HepG2 (cell line): ENCODE data around the gene TMEM139. TPM values are rescaled to one million over a fixed set of nuclear protein-coding genes. Genes with fewer than 3 reads are reported as not detected.

Experiments used
- CEBPB ChIP-seq: IDR thresholded peaks from 2 replicates; pipeline ENCODE4 v1.6.1; 2011; ENCODE audit warnings: low read depth, low read length, improper control_type of control experiment, borderline replicate concordance
- CREBL2 ChIP-seq: sonication (generic); formaldehyde crosslinking; IDR thresholded peaks from 2 replicates; pipeline ENCODE4 v1.8.1; 2023; ENCODE audit warnings: missing genetic modification reagents, mild to moderate bottlenecking, borderline replicate concordance
- HIVEP1 ChIP-seq: sonication (generic); formaldehyde crosslinking; IDR thresholded peaks from 2 replicates; pipeline ENCODE4 v1.4.0; 2020; ENCODE audit warnings: mild to moderate bottlenecking, missing genetic modification reagents
- HMG20B ChIP-seq: conservative IDR thresholded peaks from 2 replicates; pipeline ENCODE4 v1.6.1; 2016; ENCODE audit warnings: missing genetic modification reagents, missing compliant biosample characterization
- HNRNPH1 ChIP-seq: fragments of 200-400 bp; formaldehyde crosslinking; optimal IDR thresholded peaks from 2 replicates; pipeline ENCODE3; 2017; ENCODE audit warnings: mild to moderate bottlenecking, low read depth, low read length
- MTA1 ChIP-seq: sonication (generic); formaldehyde crosslinking; IDR thresholded peaks from 2 replicates; pipeline ENCODE4 v1.4.0; 2020; ENCODE audit warnings: missing genetic modification reagents, mild to moderate bottlenecking, borderline replicate concordance
- MTF1 ChIP-seq: sonication (generic); formaldehyde crosslinking; IDR thresholded peaks from 2 replicates; pipeline ENCODE4 v1.5.0; 2020; ENCODE audit warnings: missing genetic modification reagents
- NFKB2 ChIP-seq: sonication (generic); formaldehyde crosslinking; IDR thresholded peaks from 2 replicates; pipeline ENCODE4 v1.4.0; 2020; ENCODE audit warnings: missing genetic modification reagents, borderline replicate concordance
- NR2F2 ChIP-seq: IDR thresholded peaks from 2 replicates; pipeline ENCODE4 v1.6.1; 2012; ENCODE audit warnings: low read depth, inconsistent platforms, borderline replicate concordance
- PHB2 ChIP-seq: fragments of 450-650 bp; IDR thresholded peaks from 2 replicates; pipeline ENCODE4 v1.6.1; 2018; ENCODE audit not compliant: partially characterized antibody
- POLR2A ChIP-seq, 2 experiments: IDR thresholded peaks; 2 replicates each; pipeline ENCODE4 v1.6.1; 2011; ENCODE audit warnings: low read depth in 2 of 2, low read length in 2 of 2, mild to moderate bottlenecking in 1 of 2, moderate library complexity in 1 of 2; ENCODE audit not compliant: insufficient read depth in 1 of 2
- PTBP1 ChIP-seq: fragments of 200-400 bp; formaldehyde crosslinking; IDR thresholded peaks from 2 replicates; pipeline ENCODE4 v1.6.1; 2018; ENCODE audit warnings: low read length, low read depth; ENCODE audit not compliant: poor library complexity, severe bottlenecking
- STAG1 ChIP-seq: sonication (generic); formaldehyde crosslinking; IDR thresholded peaks from 2 replicates; pipeline ENCODE4 v1.4.0; 2020; ENCODE audit warnings: missing genetic modification reagents
- SUZ12 ChIP-seq: fragments of 150-350 bp; IDR thresholded peaks from 2 replicates; pipeline ENCODE4 v1.6.1; 2014; ENCODE audit warnings: low read depth, low read length
- TBX2 ChIP-seq: sonication (generic); formaldehyde crosslinking; IDR thresholded peaks from 2 replicates; pipeline ENCODE4 v1.5.0; 2020; ENCODE audit warnings: missing genetic modification reagents, mild to moderate bottlenecking, borderline replicate concordance
- TEAD2 ChIP-seq: sonication (generic); formaldehyde crosslinking; IDR thresholded peaks from 2 replicates; pipeline ENCODE4 v1.9.0; 2021; ENCODE audit warnings: missing genetic modification reagents
- THRA ChIP-seq: sonication (generic); formaldehyde crosslinking; IDR thresholded peaks from 2 replicates; pipeline ENCODE4 v1.4.0; 2020; ENCODE audit warnings: missing genetic modification reagents, borderline replicate concordance
- U2AF1 ChIP-seq: fragments of 200-400 bp; formaldehyde crosslinking; optimal IDR thresholded peaks from 2 replicates; pipeline ENCODE3; 2017; ENCODE audit warnings: mild to moderate bottlenecking, low read depth, low read length
- ZBTB14 ChIP-seq: sonication (generic); formaldehyde crosslinking; IDR thresholded peaks from 2 replicates; pipeline ENCODE4 v1.4.0; 2020; ENCODE audit warnings: missing genetic modification reagents
- ZBTB42 ChIP-seq: sonication (generic); formaldehyde crosslinking; IDR thresholded peaks from 2 replicates; pipeline ENCODE4 v1.5.0; 2020; ENCODE audit warnings: mild to moderate bottlenecking, missing genetic modification reagents
- ZFP41 ChIP-seq: sonication (generic); formaldehyde crosslinking; IDR thresholded peaks from 2 replicates; pipeline ENCODE4 v1.4.0; 2020; ENCODE audit warnings: mild to moderate bottlenecking, missing genetic modification reagents, borderline replicate concordance
- ZKSCAN1 ChIP-seq: fragments of 150-350 bp; IDR thresholded peaks from 2 replicates; pipeline ENCODE4 v1.6.1; 2014; ENCODE audit warnings: low read length
- ZNF143 ChIP-seq: sonication (generic); formaldehyde crosslinking; IDR thresholded peaks from 2 replicates; pipeline ENCODE4 v1.4.0; 2020; ENCODE audit warnings: missing genetic modification reagents
- ZNF382 ChIP-seq: sonication (generic); formaldehyde crosslinking; IDR thresholded peaks from 2 replicates; pipeline ENCODE4 v1.5.0; 2020; ENCODE audit warnings: missing genetic modification reagents, mild to moderate bottlenecking, borderline replicate concordance
- ZNF414 ChIP-seq: sonication (generic); formaldehyde crosslinking; IDR thresholded peaks from 2 replicates; pipeline ENCODE4 v1.5.0; 2020; ENCODE audit warnings: missing genetic modification reagents
- ZNF546 ChIP-seq: sonication (generic); formaldehyde crosslinking; conservative IDR thresholded peaks from 2 replicates; pipeline ENCODE4 v1.8.1; 2023; ENCODE audit warnings: mild to moderate bottlenecking, missing genetic modification reagents
- ZNF652 ChIP-seq: IDR thresholded peaks from 2 replicates; pipeline ENCODE4 v1.6.1; 2016; ENCODE audit warnings: low read depth, borderline replicate concordance
- ZNF790 ChIP-seq: sonication (generic); formaldehyde crosslinking; IDR thresholded peaks from 2 replicates; pipeline ENCODE4 v1.8.0; 2022; ENCODE audit warnings: missing genetic modification reagents, mild to moderate bottlenecking, borderline replicate concordance
- ZNF792 ChIP-seq: IDR thresholded peaks from 2 replicates; pipeline ENCODE4 v1.6.1; 2016
- polyA plus RNA-seq, 8 experiments: library from polyadenylated mRNA; depleted of rRNA in 3 of 8; stranded (reverse) in 7 of 8; unstranded in 1 of 8; fragments of >200 nt; fragmentation: Illumina TruSeq in 4 of 8; extraction: Trizol in 4 of 8; gene quantifications; 2 replicates each; pipeline versions ENCODE4 v1.2.1 to v1.2.3, GENCODE V29; 2011 to 2016; ENCODE audit warnings: low read depth in 4 of 8, missing spikeins in 1 of 8, mixed read lengths in 1 of 8; ENCODE audit not compliant: insufficient read depth in 1 of 8
- total RNA-seq, 5 experiments: library from RNA; depleted of rRNA; stranded (reverse); fragments of >200 nt; fragmentation: Illumina TruSeq; extraction: Trizol; gene quantifications; 2 replicates each; pipeline ENCODE4 v1.2.3, GENCODE V29; 2016; ENCODE audit warnings: low read depth in 1 of 5

TMEM139 gene
- total and polyA plus RNA-seq, 2 of the 13 experiments (the other 11 are each of a cell fraction or from before 2014, with no cell fraction given): 7.9 to 14.0 TPM

- TF ChIP-seq ZNF652 (CRISPR knock-in tag): no peak
- no peak for TF ChIP-seq U2AF1
- 0 out of 2 replicates have a peak, but pooled peaks have one; percentile 29 for TF ChIP-seq ZNF414 (CRISPR knock-in tag)
- no peak for TF ChIP-seq STAG1 (CRISPR knock-in tag)
- TF ChIP-seq ZBTB14 (CRISPR knock-in tag): no peak
- no peak for TF ChIP-seq ZKSCAN1
- TF ChIP-seq ZNF546 (CRISPR knock-in tag): no peak; the same call in 1 of the 2 replicates
- TF ChIP-seq MTA1 (CRISPR knock-in tag): peak; percentile 19; the same call in 1 of the 2 replicates
- no peak; the same call in 1 of the 2 replicates for TF ChIP-seq THRA (CRISPR knock-in tag)
- no peak; the same call in 1 of the 2 replicates for TF ChIP-seq ZNF143 (CRISPR knock-in tag)
- TF ChIP-seq SUZ12: no peak
- no peak; the same call in 1 of the 2 replicates for TF ChIP-seq ZNF790 (CRISPR knock-in tag)
- TF ChIP-seq HNRNPH1: no peak
- no peak for TF ChIP-seq CEBPB
- no peak for TF ChIP-seq NR2F2
- TF ChIP-seq ZNF792 (CRISPR knock-in tag): no peak
- TF ChIP-seq PHB2: no peak
- peak; percentile 34; the same call in 1 of the 2 replicates for TF ChIP-seq NFKB2 (CRISPR knock-in tag)
- TF ChIP-seq TBX2 (CRISPR knock-in tag): peak; percentile 63
- no peak for TF ChIP-seq ZBTB42 (CRISPR knock-in tag)
- peak; percentile 57; the same call in 1 of the 2 replicates for TF ChIP-seq CREBL2
- 0 out of 2 replicates have a peak, but pooled peaks have one; percentile 41 for TF ChIP-seq HIVEP1 (CRISPR knock-in tag)
- TF ChIP-seq ZNF382 (CRISPR knock-in tag): no peak
- TF ChIP-seq TEAD2 (CRISPR knock-in tag): no peak
- 0 out of 2 replicates have a peak, but pooled peaks have one; percentile 31 for TF ChIP-seq HMG20B (CRISPR knock-in tag)
- peak; percentile 89; the same call in 1 of the 2 replicates for TF ChIP-seq MTF1
- no peak for TF ChIP-seq PTBP1
- peak; percentile 87 to 92 for TF ChIP-seq POLR2A (IDR thresholded peaks at IDR 0.05; ENCODE audit: insufficient read depth in 1 of 2, low read depth in 2 of 2, low read length in 2 of 2)
- TF ChIP-seq ZFP41 (CRISPR knock-in tag): no peak
Observed at GRCh38 chr7:143287935-143288826, 3.4 kb downstream of the TMEM139 start, which contains the start of gene CASP2 (continued).
